ENCODE results near the gene TPCN2. TPM values are rescaled to one million over a fixed set of nuclear protein-coding genes. Genes with fewer than 3 reads are reported as not detected.
A peak's percentile ranks its signal among the peaks of the same experiment; 100 is the strongest.

The TPCN2 gene
- total and polyA plus RNA-seq, 2 donors from 2014 or later = 12.9 to 22.4 TPM

DNA sequence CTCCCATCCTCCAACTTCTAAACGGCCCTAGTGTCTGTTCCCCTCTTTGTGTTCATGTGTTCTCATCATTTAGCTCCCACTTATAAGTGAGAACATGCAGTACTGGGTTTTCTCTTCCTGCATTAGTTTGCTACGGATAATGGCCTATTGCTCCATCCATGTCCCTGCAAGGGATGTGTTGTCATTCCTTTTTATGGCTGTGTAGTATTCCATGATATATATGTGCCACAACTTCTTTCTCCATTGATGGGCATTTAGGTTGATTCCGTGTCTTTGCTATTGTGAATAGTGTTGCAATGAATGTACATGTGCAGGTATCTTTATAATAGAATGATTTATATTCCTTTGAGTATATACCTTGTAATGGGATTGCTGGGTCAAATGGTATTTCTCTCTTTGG lies 101.4 kb downstream of the TPCN2 start:
- TF ChIP-seq, protein P1, sequence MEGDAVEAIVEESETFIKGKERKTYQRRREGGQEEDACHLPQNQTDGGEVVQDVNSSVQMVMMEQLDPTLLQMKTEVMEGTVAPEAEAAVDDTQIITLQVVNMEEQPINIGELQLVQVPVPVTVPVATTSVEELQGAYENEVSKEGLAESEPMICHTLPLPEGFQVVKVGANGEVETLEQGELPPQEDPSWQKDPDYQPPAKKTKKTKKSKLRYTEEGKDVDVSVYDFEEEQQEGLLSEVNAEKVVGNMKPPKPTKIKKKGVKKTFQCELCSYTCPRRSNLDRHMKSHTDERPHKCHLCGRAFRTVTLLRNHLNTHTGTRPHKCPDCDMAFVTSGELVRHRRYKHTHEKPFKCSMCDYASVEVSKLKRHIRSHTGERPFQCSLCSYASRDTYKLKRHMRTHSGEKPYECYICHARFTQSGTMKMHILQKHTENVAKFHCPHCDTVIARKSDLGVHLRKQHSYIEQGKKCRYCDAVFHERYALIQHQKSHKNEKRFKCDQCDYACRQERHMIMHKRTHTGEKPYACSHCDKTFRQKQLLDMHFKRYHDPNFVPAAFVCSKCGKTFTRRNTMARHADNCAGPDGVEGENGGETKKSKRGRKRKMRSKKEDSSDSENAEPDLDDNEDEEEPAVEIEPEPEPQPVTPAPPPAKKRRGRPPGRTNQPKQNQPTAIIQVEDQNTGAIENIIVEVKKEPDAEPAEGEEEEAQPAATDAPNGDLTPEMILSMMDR (IDR thresholded peaks at IDR 0.05; ENCODE audit: borderline replicate concordance, extremely low read depth, insufficient read depth) = no peak
- Histone ChIP-seq H3K27me3 (ENCODE audit: control insufficient read depth, insufficient read depth, low read length) (no peaks in the 10 kb centered on the region), H3K4me1 (ENCODE audit: control insufficient read depth in 2 of 3, insufficient read depth in 2 of 3, low read depth in 1 of 3, low read length in 3 of 3) (peaks cover 0 to 2% (median 0%) of the 10 kb centered on the region in 3 donors), H3K27ac (ENCODE audit: low read depth in 2 of 2, low read length in 2 of 2) (no peak overlapping the region), H3K9me3 (ENCODE audit: control insufficient read depth in 2 of 3, insufficient read depth in 1 of 3, low read length in 3 of 3) (peaks cover 0 to 16% (median 2%) of the 10 kb centered on the region in 3 donors), H3K4me3 (ENCODE audit: low read length in 3 of 3) (no peak overlapping the region), H3K36me3 (ENCODE audit: control insufficient read depth in 2 of 3, insufficient read depth in 3 of 3, low read length in 3 of 3) (no peaks in the 10 kb centered on the region), H3K9ac (ENCODE audit: low read length in 3 of 3) (no peak overlapping the region)
- FAIRE-seq = no peak
- intact Hi-C loops (cut with DNase I) = no loop called here
- peak in 1 of 5 donors; percentile 3 for DNase-seq

DNA sequence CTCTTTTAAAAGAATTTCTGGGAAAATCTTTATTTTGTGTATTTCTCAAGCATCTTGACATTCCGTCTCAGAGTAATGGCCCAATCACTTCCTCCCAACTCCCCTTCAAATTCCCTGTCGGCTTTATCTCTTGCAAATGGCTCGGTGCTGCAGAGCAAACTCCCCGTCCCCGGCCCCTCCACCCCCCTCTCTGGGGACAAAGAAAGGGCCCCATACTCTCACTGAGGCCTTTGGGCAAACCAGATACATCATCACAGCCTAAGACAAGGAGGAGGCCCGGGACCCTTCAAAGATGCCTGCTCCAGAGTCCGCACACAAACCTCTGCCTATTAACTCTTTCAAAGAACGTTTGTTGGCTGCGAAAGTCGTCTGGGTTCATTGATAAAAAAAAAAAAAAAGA lies 103.1 kb downstream of the TPCN2 start:
- no peak overlapping the region for H3K27ac ChIP-seq (ENCODE audit: low read depth in 2 of 2, low read length in 2 of 2)
- no peak overlapping the region for H3K9ac ChIP-seq (ENCODE audit: low read length in 3 of 3)
- DNase-seq (peak in 1 of 5 donors; percentile 42), FAIRE-seq (no peak)
- H3K36me3 ChIP-seq (ENCODE audit: control insufficient read depth in 2 of 3, insufficient read depth in 3 of 3, low read length in 3 of 3) = no peaks in the 10 kb centered on the region
- no peak overlapping the region for H3K4me3 ChIP-seq (ENCODE audit: low read length in 3 of 3)
- peaks cover 0 to 6% (median 0%) of the 10 kb centered on the region in 3 donors for H3K9me3 ChIP-seq (ENCODE audit: control insufficient read depth in 2 of 3, insufficient read depth in 1 of 3, low read length in 3 of 3)
- intact Hi-C loops (cut with DNase I) = no loop called here
- H3K27me3 ChIP-seq (ENCODE audit: control insufficient read depth, insufficient read depth, low read length) = no peaks in the 10 kb centered on the region
- peaks cover 0 to 2% (median 0%) of the 10 kb centered on the region in 3 donors for H3K4me1 ChIP-seq (ENCODE audit: control insufficient read depth in 2 of 3, insufficient read depth in 2 of 3, low read depth in 1 of 3, low read length in 3 of 3)
- TF ChIP-seq, protein P1 (IDR thresholded peaks at IDR 0.05; ENCODE audit: borderline replicate concordance, extremely low read depth, insufficient read depth) = no peak

DNA sequence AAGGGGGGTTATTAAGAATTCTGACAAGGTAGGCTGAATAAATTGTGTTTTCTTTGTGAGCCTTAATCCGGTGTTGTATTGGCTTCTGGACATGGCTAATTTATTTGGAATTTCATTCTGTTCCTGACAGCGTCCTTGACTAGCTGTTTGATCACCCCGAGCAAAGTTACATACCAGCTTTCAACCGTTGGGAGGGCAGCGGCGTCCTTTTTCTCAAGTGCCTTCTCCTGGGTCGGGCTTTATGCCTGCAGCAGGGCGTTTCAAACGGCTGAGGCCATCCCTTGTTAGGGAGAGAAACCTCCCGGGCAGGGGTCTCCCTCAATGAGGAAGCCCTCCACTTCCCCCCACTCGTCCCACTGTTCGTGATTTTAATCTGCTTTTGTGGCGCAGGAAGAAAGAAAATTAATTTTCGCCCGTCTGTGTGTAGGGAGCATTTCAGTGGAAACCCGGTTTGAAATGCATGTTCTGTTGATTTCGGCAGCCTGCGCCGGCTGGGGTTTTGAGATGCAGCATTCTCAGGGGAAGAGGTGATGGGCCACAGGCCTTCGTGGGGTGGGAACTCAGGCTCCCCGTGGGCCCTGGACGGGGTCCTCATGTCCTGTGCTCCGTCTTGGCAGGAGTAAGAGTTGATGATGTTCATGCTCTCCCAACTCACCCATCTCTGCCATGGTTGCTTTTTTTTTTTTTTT lies 104.1 kb downstream of the TPCN2 start:
- TF ChIP-seq, protein P1 (IDR thresholded peaks at IDR 0.05; ENCODE audit: borderline replicate concordance, extremely low read depth, insufficient read depth) = no peak
- DNase-seq (peak in 2 of 5 donors; percentile 43 to 52), FAIRE-seq (no peak)
- Histone ChIP-seq H3K4me1 (ENCODE audit: control insufficient read depth in 2 of 3, insufficient read depth in 2 of 3, low read depth in 1 of 3, low read length in 3 of 3) (peaks cover 0 to 2% (median 0%) of the 10 kb centered on the region in 3 donors), H3K9me3 (ENCODE audit: control insufficient read depth in 2 of 3, insufficient read depth in 1 of 3, low read length in 3 of 3) (no peaks in the 10 kb centered on the region), H3K36me3 (ENCODE audit: control insufficient read depth in 2 of 3, insufficient read depth in 3 of 3, low read length in 3 of 3) (no peaks in the 10 kb centered on the region), H3K4me3 (ENCODE audit: low read length in 3 of 3) (no peak overlapping the region), H3K27me3 (ENCODE audit: control insufficient read depth, insufficient read depth, low read length) (no peaks in the 10 kb centered on the region), H3K27ac (ENCODE audit: low read depth in 2 of 2, low read length in 2 of 2) (no peak overlapping the region), H3K9ac (ENCODE audit: low read length in 3 of 3) (no peak overlapping the region)
- intact Hi-C loops (cut with DNase I) = no loop called here
